Suppressor macrophage treated with lipopolysaccharide for 4 hours (primary cell): ENCODE data around the gene TSSK3.
"Not testable (repeated sequence)": the region's sequence is repeated elsewhere in the genome, so short reads cannot be mapped to it uniquely, and the experiment has no call there.

Source experiments
- DNase-seq: peaks from one replicate; pipeline ENCODE4 v3.0.0-alpha.2; 2020

Gene TSSK3

DNA sequence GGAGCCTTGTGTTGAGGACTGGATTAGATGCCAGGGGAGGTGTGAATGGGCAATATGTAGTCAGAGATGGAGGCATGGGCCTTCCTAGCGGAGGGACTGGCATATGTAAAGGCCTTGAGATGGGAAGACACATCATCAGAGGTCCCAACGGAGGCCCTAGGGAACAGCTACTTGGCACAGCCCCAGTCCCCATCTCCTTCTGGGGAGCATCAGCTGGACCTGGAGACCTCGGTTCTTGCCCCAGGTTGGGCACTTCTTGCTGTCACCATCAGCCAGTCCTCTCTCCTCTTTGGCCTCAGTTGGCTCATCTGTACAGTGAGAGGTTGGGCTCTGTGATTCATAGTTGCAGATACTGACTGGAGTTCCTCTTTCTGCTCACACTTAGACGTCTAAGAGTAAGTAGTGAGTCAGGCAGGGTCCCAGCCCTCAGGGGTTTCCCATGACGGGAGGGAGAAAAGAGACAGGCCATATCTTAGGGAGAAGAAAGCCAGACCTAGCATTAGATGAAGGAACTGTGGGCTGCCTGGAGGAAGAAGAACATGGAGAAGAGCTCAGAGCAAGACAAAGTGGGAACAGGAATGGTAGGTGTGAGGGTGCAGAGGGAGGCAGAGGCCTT, 22.9 kb upstream of the TSSK3 start:
- peak; percentile 96 for DNase-seq

DNA sequence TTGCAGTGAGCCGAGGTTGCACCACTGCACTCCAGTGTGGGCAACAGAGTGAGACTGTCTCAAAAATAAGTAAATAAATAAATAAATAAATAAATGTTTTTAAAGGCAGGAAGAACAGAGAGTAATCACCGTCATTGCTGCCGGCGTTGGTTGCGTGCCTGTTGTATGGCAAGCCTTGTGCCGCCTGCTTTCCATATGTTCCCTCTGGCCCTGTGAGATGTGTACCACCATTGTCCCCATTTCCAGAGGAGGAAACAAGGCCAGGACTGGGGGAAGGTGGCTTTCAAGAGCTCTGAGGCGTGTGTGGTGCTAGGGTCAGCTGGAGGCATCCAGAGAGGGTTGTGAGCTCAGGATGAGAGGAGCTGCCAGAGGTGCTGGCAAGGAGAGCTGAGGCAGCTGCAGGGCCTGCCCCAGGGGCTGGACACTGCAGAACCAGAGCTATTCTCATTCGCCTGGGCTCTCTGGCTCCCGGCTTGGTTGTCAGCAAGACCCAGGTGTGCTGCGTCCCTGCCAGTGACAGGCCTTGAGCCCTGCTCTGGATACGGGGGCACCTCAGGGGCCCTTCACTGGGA, 21.1 kb upstream of the TSSK3 start:
- DNase-seq, result no peak

DNA sequence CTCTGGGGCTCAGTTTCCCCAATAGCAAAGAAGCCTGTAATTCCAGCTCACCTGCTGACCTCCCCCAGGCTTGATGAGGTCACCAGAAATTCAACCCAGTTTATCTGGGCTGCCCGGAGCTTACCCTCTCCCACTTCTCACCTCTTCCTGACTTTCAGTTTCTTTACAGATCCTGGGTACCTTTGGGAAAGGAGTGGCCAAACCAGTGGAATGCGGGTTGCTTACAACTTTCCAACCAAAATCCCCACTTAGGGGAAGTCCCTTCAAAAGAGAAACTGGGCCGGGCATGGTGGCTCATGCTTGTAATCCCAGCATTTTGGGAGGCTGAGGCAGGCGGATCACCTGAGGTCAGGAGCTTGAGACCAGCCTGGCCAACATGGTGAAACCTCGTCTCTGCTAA, 20.4 kb upstream of the TSSK3 start:
- peak; percentile 49 for DNase-seq

DNA sequence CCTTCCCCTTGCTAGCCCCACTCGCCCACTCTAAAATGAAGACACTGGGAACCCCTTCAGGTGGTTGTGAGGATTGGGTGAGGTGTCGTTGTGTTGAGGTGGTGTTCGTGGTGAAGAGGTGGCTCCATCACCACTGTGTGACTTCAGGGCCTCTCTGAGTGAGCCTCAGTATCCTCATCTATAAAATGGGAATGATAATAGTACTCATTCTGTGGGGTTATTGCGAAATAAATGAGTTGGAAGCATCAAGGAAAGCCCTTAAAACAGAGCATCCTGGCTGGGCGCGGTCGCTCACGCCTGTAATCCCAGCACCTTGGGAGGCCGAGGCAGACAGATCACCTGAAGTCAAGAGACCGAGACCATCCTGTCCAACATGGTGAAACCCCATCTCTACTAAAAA, 19.6 kb upstream of the TSSK3 start:
- DNase-seq, result no peak

DNA sequence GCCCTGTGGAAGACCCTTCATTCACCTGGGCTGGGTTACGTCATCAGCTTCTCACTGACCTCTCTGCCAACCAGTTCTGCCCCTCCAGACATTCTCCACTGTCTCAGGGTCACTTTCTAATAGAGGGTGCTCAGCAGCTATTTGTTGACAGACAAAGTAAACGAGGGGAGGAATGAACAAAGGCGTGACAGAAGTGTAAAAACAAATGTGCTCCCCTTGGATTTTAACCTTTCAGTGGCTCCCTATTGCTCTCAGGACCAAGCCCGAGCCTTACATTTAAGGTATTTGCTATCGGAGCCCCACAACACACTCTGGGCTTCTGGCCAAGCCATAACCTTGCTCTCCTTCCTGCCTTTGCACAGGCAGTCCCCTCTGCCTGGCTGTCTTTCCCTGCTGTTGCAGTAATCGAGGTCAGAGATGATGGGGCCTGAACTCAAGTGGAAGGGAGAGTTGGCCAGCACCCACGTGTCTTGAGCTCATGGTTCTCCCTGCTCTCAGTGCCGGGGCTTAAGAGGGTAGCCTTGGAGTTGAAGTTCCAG, 17.0 kb upstream of the TSSK3 start:
- no peak for DNase-seq

DNA sequence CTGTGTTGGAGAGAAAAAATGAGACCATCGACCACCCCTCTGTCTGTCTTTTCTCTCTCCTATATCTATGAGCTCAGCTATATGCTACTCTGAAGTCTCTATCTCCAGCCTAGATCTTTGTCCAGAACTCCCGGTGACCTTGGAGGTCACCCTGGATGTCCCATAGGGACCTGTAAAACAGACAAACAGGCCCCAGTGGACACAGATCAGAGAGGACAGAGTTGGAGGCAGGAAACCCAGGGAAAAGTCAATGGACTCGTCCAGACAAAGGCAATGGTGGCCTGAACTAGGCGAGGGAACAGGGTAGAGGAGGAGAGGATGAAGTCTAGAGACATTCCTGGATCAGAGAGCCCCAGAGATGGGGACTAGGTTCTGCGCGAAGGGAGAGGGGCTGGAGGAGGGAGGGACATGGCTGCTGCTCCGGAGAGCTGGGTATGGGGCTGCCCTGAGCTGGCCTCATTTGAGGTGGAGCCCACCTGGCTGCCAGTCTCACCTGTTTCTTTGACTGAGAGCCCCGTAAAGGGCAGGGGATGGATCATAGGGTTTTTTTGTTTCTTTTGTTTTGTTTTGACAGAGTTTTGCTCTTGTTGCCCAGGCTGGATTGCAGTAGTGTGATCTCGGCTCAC, 15.7 kb upstream of the TSSK3 start:
- DNase-seq, result no peak

DNA sequence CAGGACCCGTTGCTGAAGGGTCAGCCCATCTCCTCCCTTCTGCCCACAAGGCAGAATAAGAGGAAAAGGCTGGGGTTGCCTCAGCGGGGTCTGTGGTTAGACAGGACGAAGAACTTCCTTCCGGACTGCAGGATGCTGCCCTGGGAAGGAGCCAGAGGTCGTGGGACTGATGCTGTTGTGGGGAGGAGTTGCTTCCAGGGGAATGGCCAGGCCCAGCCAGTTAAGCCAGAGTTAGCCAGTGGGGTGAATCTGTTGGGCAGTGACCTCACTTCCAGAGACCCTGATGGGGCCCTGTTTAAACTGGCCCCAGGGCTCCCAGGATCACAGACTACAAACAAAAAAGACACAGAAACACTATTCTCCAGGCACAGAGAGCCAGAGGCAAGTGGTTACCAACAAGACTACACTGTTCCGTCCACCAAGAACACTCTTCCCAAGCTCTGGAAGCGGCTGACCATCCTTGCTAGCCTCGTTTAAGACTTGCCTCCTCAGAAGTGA, 13.1 kb upstream of the TSSK3 start:
- peak; percentile 65 for DNase-seq

DNA sequence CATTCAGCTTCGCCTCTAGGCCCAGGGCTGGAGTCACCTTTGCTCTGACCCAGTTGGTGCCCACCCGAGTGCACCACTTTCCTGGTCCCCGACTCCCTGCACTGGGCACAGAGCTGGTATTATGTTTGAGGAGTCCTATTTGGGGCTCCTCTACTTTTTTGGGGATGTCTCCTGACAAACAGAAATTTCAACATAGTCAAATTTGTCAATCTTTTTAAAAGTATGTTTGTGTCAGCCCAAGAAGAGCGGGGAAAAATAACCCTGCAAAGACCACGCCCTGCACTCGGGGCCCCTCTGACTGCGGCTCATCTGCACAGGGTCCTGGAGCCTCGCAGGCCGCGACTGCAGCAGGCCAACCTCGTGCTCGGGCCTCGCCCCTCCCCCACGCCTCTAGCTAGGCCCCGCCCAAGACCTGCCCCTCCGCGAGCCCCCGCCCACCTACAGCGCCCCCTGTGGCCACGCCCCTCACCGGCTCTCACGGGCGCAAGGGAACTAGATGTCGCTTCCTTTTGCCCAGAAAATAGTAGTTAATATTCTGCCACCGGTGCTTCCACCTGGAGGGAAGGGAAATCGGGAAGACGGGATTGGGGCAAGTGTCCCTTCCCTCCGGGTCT, 11.4 kb upstream of the TSSK3 start:
- DNase-seq, result peak; percentile 63

DNA sequence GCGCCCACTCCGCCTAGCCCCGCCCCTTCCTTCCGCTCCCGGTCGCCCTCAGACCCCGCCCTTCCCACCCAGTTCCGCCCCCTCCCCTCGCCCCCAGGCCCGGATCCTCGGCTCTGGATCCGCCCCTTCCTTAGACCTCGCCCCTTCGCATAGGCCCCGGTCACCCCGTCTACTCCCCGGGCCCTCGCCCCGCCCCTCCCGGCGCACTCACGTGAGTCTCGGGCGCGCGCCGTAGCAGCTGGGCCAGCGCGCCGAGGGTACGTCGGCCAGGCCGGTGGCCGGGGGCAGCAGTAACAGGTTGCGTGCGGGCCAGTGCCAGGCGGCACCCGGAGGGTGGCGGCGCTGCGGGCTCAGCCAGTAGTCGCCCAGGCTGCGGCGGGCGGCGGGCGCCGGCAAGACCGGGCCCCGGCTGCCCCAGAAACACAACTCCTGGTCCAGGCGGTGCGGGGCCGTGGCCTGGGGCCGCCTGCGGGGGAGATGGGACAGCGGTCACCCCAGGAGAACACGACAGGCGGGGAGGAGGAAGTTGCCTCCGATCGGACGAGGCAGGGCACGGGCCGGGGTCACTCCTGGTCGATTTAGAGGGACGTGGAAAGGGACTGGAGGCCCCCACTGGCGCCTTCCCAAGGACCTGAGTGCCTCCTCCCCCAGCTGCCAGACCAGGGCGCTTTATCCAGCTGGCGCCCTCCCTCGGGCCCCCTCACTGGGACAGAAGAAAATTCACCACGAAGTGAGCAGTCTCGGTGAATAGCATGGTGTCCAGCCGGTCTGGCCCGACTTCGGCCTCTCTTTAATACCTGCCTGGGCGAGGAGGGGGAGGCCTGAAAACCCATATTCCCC, 10.7 kb upstream of the TSSK3 start:
- peak; percentile 81 for DNase-seq

DNA sequence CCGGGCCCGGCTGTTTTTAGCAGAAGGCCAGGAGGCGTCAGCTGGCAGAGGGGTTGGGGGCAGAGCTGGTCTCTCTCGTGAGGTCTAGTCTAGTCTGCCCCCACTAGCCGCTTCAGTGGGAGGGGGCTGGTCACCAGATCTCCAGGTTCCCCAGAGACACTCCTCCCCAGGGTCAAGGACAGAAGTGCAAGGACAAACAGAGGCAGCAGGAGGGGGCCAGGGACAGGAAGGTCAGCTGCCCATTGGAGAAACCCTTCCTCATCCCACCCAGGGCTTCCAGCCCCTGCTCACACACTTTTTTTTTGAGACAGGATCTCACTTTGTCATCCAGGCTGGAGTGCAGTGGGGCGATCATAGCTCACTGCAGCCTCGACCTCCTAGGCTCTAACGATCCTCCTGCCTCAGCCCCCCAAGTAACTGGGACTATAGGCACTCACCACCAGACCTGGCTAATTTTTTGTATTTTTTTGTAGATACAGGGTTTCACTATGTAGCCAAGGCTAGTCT, 10.0 kb upstream of the TSSK3 start:
- DNase-seq, result no peak

DNA sequence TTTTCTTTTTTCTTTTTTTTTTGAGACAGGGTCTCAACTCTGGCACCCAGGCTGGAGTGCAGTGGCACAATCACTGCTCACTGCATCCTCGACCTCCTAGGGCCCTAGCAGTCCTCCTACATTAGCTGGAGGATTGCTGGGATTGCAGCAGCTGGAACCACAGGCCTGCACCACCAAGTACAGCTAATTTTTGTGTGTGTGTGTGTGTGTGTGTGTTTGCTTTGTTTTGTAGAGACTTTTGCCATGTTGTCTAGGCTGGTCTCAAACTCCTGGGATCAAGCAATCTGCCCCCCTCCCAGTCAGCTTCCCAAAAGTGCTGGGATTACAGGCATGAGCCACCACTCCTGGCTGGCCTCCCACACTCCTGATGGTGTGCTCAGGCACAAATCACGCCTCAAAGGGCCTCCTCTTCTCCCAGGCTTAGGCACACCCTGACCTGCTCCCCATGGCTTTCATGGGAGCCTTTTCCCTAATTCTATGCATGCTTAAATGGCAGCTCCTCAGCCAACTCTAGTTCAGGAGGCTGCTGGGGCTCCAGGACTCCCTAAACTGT, 9.4 kb upstream of the TSSK3 start:
- no peak for DNase-seq

DNA sequence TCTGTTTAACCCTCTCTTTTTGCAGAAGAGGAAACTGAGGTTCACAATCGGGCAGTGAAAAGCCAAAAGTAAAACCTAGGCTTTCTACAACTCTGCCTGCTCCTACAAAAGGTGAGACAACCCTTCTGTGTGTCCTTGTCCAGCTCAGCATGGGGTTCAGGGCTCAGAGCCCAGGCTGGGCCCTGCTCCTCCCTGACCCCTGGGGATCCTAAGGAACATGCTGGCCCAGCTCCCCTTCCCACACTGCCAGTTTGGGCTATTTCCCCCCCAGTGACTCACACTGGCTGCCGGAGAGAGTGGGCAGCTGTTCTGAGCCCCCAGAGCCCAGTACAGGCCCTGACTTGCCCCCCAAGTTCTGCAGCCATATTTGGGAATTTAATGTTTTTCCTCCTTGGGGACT, 8.9 kb upstream of the TSSK3 start:
- no peak for DNase-seq

DNA sequence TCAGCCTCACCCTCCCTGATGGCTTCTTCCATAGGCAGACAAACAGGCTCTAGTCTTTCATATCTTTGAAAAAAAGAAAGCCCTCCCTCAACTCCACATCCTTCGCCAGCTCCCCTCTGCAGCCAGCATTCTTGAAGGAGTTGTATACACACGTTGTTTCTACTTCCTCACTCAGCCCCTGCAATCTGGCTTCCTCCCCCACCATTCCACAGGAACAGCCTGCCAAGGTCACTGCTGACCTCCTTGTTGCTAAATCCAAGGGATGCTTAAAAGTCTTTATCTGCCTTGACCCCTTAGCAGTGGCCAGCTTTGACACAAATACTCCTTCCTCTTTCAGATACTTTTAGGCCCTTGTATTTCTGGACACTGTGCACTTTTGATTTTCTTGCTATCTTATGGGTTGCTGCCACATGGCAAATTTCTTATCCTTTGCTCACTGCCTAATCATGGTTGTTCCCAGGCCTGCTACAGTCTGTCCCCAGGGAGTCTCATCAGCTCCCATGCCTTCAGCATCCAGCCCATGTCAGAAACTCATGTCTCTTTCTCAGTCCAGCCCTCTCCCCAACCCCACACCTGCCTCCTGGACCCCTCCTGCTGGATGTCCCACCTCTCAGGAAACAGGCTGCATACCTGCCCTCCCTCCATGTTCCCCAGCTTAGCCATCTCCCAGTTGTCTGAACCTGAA, 8.3 kb upstream of the TSSK3 start:
- DNase-seq, result no peak

DNA sequence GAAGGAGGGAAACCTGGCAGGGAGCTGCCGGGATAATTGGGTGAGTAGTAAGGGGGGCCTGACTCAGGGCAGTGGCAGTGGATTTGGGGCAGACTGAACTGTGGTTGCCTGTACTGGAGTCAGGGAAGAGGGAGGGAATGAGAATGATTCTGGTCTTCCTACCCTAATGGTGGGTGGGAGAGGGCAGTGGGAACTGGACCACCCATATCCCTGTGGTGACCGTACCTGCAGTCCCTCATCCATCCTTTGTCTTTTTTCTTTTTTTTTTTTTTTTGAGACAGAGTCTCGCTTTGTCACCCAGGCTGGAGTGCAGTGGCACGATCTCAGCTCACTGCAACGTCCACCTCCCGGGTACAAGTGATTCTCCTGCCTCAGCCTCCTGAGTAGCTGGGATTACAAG, 6.6 kb upstream of the TSSK3 start:
- DNase-seq, result not testable (repeated sequence)

DNA sequence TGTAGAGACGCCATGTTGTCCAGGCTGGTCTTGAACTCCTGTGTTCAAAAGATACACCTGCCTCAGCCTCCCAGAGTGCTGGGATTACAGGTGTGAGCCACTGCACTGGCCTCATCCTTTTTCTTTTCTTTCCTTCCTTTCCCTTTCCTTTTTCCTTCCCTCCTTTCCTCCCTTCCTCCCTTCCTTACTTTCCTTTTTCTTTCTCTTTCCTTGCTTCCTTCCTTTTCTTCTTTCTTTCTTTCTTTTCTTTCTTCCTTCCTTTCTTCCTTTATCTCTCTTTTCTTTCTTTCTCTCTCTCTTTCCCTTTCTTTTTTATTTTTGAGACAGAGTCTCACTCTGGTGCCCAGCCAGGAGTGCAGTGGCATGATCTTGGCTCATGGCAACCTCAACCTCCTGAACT, 5.9 kb upstream of the TSSK3 start:
- no peak for DNase-seq

DNA sequence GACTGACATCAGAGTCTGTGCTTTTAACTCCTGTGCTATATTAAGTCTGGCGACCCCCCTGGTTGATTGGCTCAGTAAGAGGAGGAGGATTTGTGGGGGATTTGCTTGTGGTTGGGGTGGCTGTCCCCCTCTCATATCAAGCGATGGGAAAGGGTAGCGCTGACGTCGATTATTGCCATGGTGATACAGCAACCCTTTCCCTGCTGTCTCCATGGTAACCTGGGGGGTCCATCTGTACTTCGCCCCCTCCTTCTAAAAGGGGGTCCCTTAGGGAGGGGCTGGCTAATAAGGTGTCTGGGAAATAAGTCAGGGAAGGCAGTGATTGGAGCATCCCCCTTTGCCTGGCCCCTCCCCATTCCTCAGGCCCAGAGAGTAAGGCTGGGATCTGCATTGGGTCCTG, 4.7 kb upstream of the TSSK3 start:
- no peak for DNase-seq

DNA sequence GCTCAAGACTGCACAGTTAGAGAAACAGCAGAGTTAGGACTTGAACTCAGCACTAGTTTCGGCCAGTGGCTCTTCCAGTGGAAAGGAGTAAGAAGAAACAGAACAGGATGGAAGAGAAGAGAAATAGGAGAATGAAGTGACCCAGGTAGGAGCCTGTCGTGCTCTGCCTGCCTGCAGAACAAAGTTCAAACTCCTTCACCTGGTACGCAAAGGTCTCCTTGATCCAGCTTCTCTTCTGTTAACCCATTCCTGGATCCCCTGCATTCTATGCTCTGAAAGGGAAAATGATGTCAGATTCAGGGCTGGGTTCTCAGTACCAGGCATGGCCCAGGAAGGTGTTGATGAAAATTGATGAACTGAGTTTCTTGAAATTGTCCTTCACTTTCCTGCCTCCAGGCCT, 3.9 kb upstream of the TSSK3 start:
- DNase-seq, result no peak

DNA sequence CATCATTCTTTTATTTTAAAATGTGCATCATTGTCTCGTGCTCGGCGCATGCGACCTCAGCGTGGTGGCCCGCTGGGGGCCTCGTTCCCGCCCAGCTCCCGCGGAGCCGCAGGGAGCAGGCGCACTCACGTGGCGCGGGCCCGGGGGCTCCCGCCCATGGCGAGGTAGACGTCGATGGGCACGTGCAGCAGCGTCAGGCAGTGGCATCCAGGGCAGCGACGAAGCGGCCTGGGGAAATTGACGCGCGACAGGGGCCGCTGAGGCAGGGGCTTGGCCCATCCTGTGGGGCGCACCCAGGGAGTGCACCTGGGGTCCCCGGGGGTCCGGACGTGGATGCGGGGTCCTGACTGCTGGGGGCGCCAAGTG, 1.0 kb upstream of the TSSK3 start:
- DNase-seq, result no peak

DNA sequence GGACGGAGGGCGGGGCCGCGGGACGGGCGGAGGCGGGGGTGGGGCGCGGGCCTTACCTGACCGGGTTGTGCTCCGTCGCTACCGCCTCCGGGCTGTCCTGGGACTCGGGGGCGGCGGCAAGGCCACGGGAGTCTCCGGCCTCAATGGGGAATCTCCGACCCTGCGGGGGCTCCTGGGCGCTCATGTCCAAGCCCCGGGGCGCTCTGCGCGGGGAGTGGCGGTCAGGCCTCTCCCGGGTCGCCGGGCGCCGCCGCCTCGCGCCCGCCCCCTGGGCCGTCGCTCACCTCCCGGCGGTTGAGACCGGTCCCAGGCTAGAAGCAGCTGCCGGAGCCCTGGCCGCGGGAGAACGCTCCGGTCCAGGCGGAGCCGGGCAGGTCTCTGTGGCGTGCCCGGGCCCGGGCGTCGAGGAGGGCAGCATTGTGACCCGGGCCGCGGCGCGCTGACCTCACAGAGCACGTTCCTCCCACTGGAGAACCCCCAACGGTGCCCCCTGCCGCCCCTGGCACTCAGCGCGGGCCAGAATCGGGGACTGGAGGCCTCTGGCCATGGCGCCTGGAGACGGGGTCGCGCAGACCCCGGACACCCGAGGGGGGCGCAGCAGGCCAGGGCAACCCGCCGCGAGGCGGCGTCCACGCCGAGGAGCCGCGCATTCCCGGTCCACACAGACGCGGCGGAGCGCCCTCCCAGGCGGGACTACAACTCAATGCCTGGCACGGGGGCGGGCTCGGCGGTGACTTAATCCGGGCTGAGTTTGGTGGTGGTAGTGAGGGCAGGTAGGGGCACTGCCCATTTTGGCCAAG, 465 bp upstream of the TSSK3 start:
- DNase-seq, result peak; percentile 34

DNA sequence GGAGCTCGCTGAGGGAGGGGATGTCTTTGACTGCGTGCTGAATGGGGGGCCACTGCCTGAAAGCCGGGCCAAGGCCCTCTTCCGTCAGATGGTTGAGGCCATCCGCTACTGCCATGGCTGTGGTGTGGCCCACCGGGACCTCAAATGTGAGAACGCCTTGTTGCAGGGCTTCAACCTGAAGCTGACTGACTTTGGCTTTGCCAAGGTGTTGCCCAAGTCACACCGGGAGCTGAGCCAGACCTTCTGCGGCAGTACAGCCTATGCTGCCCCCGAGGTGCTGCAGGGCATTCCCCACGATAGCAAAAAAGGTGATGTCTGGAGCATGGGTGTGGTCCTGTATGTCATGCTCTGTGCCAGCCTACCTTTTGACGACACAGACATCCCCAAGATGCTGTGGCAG, 1.4 kb downstream of the TSSK3 start:
- no peak for DNase-seq

DNA sequence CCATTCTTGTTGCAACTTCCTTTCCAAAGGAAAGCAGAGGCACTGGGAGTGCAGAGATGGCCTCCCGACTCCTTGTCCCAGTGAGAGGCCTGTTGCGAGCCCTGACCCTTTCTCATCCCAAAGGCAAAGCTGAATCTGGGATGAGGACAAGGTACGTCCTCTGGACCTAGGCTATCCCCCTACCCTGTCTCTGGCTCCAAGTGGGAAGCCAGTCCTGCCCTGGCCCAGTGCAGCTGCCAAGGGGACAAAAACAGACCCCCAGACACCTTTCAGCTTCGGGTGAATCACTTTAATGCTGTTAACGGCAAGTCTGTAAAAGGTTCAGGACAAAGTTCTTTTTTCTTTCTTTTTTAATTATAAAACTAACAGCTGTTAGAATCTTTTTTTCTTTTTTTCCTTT, 2.5 kb downstream of the TSSK3 start:
- DNase-seq, result no peak
